Hindlimb muscle (tissue), 1 donor: ENCODE data around the gene MTOR. TPM values are rescaled to one million over a fixed set of nuclear protein-coding genes. Genes with fewer than 3 reads are reported as not detected.
A peak's percentile ranks its signal among the peaks of the same experiment; 100 is the strongest.

Experiments
- DNase-seq: peaks from one replicate; pipeline ENCODE4 v3.0.0-alpha.2; 2013
- polyA plus RNA-seq: library from polyadenylated mRNA; unstranded; fragments of 120-200 nt; gene quantifications from one replicate; pipeline ENCODE4 v1.2.1, GENCODE V29; 2013; ENCODE audit not compliant: insufficient read length

The MTOR gene
- polyA plus RNA-seq, 1 donor: 32.2 TPM

GRCh38 chr1:11059968-11060830 is 202.2 kb downstream of the MTOR start, which contains the start of gene SRM:
SRM (minus strand) TSS chr1:11060018; CDS start chr1:11059943, 75 bp downstream.
- DNase-seq: peak; percentile 95

GRCh38 chr1:11059155-11059967 is 203.0 kb downstream of the MTOR start:
- no peak for DNase-seq

- no peak for DNase-seq
These were observed 203.7 kb downstream of the MTOR start for GRCh38 chr1:11058595-11059154.

- DNase-seq: no peak
These were observed 204.3 kb downstream of the MTOR start for GRCh38 chr1:11058026-11058425.

GRCh38 chr1:11057477-11057876 is 204.9 kb downstream of the MTOR start:
- no peak for DNase-seq

Other genes with a start within 250 kb of the MTOR start
- 172 TPM for gene TARDBP, start 249.9 kb downstream of the MTOR start, polyA plus RNA-seq
- gene MASP2, start 215.3 kb downstream of the MTOR start, polyA plus RNA-seq: 4.6 TPM
- 71.9 TPM for gene SRM, start 202.5 kb downstream of the MTOR start, polyA plus RNA-seq
- 62.1 TPM for gene EXOSC10, start 162.7 kb downstream of the MTOR start, polyA plus RNA-seq
- 0.54 TPM for gene ANGPTL7, start 73.2 kb downstream of the MTOR start, polyA plus RNA-seq
- gene UBIAD1, start 10.6 kb upstream of the MTOR start, polyA plus RNA-seq: 16.9 TPM
- 0.30 TPM for gene DISP3, start 216.6 kb upstream of the MTOR start, polyA plus RNA-seq